ENCODE results near the gene DENND4A.

Gene DENND4A

DNA sequence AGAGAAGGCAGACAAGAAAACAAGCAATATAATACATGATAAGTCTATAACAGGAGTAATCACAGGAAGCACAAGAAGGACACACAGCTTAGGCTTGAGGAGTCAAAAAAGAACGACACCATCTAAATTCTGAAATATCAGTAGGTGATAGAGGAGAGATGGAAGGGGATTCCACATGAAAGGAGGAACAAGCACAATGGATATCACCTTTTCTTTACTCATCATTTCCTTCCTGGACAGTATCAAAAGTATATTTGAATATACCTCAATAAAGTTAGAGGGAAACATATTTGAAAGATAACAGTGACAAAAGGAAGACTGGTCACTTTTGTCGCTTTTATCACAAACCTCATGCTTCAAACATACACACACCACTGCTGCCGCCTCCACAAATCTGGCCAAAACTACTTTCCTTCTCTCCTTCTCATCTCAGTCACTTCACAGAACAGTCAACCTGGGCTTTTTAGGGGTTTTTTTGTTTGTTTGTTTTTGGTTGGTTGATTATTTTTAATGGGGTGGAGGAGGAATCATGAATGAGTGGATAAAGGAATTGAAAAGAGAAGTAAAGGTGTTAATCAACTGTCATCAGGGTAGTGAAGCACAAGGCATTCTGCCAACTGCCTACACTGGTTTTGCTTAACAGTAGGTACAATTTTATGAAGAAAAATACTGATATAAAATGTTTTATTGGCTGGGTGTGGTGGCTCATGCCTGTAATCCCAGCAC is 18.5 kb downstream of the DENND4A start (continued):
- TF ChIP-seq ZNF8 (CRISPR knock-in tag; IDR thresholded peaks at IDR 0.05) (no peak), CSDC2 (CRISPR knock-in tag; IDR thresholded peaks at IDR 0.05) (no peak), TOX (CRISPR knock-in tag; IDR thresholded peaks at IDR 0.05; ENCODE audit: borderline replicate concordance) (no peak)

- TF ChIP-seq, protein P1, sequence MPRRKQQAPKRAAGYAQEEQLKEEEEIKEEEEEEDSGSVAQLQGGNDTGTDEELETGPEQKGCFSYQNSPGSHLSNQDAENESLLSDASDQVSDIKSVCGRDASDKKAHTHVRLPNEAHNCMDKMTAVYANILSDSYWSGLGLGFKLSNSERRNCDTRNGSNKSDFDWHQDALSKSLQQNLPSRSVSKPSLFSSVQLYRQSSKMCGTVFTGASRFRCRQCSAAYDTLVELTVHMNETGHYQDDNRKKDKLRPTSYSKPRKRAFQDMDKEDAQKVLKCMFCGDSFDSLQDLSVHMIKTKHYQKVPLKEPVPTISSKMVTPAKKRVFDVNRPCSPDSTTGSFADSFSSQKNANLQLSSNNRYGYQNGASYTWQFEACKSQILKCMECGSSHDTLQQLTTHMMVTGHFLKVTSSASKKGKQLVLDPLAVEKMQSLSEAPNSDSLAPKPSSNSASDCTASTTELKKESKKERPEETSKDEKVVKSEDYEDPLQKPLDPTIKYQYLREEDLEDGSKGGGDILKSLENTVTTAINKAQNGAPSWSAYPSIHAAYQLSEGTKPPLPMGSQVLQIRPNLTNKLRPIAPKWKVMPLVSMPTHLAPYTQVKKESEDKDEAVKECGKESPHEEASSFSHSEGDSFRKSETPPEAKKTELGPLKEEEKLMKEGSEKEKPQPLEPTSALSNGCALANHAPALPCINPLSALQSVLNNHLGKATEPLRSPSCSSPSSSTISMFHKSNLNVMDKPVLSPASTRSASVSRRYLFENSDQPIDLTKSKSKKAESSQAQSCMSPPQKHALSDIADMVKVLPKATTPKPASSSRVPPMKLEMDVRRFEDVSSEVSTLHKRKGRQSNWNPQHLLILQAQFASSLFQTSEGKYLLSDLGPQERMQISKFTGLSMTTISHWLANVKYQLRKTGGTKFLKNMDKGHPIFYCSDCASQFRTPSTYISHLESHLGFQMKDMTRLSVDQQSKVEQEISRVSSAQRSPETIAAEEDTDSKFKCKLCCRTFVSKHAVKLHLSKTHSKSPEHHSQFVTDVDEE (CRISPR knock-in tag; IDR thresholded peaks at IDR 0.05), result no peak
- no peak for TF ChIP-seq BACH2 (CRISPR knock-in tag; IDR thresholded peaks at IDR 0.05; ENCODE audit: borderline replicate concordance)
- no peak for TF ChIP-seq CSRNP3 (CRISPR knock-in tag; IDR thresholded peaks at IDR 0.05)
- TF ChIP-seq RARB (CRISPR knock-in tag; IDR thresholded peaks at IDR 0.05), result no peak
- no peak for TF ChIP-seq ZFP3 (CRISPR knock-in tag; IDR thresholded peaks at IDR 0.05)
- TF ChIP-seq ZC3H10 (CRISPR knock-in tag; IDR thresholded peaks at IDR 0.05), result no peak
- TF ChIP-seq ZFP30 (CRISPR knock-in tag; IDR thresholded peaks at IDR 0.05), result no peak
- TF ChIP-seq SNAI2 (CRISPR knock-in tag; IDR thresholded peaks at IDR 0.05), result no peak
- no peak for TF ChIP-seq CSDC2 (CRISPR knock-in tag; IDR thresholded peaks at IDR 0.05)
- no peak for TF ChIP-seq ESRRG (CRISPR knock-in tag; IDR thresholded peaks at IDR 0.05)
- TF ChIP-seq ZNF8 (CRISPR knock-in tag; IDR thresholded peaks at IDR 0.05), result no peak
- no peak for TF ChIP-seq PPARA (CRISPR knock-in tag; IDR thresholded peaks at IDR 0.05; ENCODE audit: borderline replicate concordance)
- no peak for TF ChIP-seq POU6F1 (CRISPR knock-in tag; IDR thresholded peaks at IDR 0.05; ENCODE audit: borderline replicate concordance, low read depth)
- TF ChIP-seq GLIS3 (CRISPR knock-in tag; IDR thresholded peaks at IDR 0.05), result no peak
- no peak for TF ChIP-seq ZNF70 (CRISPR knock-in tag; IDR thresholded peaks at IDR 0.05)
- no peak for ATAC-seq
Observed at GRCh38 chr15:65772930-65773329, 19.2 kb downstream of the DENND4A start.

DNA sequence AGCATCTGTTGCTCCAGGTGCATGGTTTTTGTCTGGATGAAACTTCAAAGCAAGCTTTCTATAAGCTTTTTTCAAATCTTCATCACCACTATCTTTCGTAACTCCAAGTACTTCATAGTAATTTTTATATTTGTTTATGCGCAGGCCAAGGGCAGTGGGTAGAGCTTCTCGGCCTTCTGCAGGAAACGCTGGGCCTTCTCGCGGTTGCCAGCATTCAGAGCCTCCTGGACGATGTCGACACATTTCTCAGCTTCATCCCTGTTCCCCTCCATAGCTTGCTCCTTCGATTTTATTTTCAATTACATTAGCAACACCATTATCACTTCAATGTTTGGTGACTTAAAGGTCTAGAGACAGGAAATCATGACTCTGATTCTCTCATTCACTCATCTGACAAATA is 20.2 kb downstream of the DENND4A start:
- TF ChIP-seq ARNTL (CRISPR knock-in tag; IDR thresholded peaks at IDR 0.05; ENCODE audit: borderline replicate concordance, low read depth), result no peak

DNA sequence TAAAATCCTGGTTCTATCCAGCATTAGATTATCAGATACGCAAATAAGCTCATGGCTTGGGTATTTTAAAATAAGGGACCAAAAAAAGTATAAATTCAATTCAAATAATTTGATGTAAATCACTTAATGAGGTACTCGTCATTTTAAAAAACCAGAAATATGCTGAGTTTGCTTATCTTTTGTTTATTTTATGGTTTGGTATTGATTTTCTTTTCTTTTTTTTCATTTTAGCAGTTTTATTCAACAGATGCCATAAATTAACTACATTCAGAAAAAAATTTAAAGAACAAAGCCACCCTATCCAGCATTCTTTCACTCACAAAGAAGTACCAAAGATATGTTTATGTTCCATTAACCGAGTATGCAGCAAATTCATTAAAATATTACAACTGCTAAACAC is 22.6 kb downstream of the DENND4A start:
- ATAC-seq, result no peak
- TF ChIP-seq ZC3H10 (CRISPR knock-in tag; IDR thresholded peaks at IDR 0.05) (no peak), OSR1 (CRISPR knock-in tag; IDR thresholded peaks at IDR 0.05) (no peak), CSRNP3 (CRISPR knock-in tag; IDR thresholded peaks at IDR 0.05) (no peak), GLIS3 (CRISPR knock-in tag; IDR thresholded peaks at IDR 0.05) (no peak), PPARA (CRISPR knock-in tag; IDR thresholded peaks at IDR 0.05; ENCODE audit: borderline replicate concordance) (no peak), RARB (CRISPR knock-in tag; IDR thresholded peaks at IDR 0.05) (no peak)

More for the DNA sequence above, 20.2 kb downstream of the DENND4A start:
- no peak for ATAC-seq

DNA sequence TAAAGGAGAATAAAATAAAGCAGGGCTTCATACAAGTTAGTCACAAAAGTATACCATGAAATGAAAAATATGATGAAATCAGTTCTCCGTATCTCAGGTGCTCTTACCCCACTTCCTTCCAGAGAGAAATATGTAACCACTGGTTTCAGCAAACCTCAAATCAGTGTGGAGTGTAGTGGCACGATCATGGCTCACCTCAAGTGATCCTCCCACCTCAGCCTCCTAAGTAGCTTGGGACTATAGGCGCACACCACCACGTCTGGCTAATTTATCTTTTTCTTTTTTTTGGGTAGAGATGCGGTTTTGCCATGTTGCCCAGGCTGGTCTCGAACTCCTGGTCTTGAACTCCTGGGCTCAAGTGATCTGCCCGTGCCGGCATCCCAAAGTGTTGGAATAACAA is 24.2 kb downstream of the DENND4A start:
- no peak for ATAC-seq
- no peak for TF ChIP-seq PPARA (CRISPR knock-in tag; IDR thresholded peaks at IDR 0.05; ENCODE audit: borderline replicate concordance)
- no peak for TF ChIP-seq ZNF565 (CRISPR knock-in tag; conservative IDR thresholded peaks at IDR 0.05; ENCODE audit: low read depth)
- no peak for TF ChIP-seq GLIS3 (CRISPR knock-in tag; IDR thresholded peaks at IDR 0.05)
- no peak for TF ChIP-seq CSRNP3 (CRISPR knock-in tag; IDR thresholded peaks at IDR 0.05)
- TF ChIP-seq ZNF8 (CRISPR knock-in tag; IDR thresholded peaks at IDR 0.05), result no peak
- no peak for TF ChIP-seq SNAI2 (CRISPR knock-in tag; IDR thresholded peaks at IDR 0.05)
- TF ChIP-seq, protein P2, sequence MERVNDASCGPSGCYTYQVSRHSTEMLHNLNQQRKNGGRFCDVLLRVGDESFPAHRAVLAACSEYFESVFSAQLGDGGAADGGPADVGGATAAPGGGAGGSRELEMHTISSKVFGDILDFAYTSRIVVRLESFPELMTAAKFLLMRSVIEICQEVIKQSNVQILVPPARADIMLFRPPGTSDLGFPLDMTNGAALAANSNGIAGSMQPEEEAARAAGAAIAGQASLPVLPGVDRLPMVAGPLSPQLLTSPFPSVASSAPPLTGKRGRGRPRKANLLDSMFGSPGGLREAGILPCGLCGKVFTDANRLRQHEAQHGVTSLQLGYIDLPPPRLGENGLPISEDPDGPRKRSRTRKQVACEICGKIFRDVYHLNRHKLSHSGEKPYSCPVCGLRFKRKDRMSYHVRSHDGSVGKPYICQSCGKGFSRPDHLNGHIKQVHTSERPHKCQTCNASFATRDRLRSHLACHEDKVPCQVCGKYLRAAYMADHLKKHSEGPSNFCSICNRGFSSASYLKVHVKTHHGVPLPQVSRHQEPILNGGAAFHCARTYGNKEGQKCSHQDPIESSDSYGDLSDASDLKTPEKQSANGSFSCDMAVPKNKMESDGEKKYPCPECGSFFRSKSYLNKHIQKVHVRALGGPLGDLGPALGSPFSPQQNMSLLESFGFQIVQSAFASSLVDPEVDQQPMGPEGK (CRISPR knock-in tag; IDR thresholded peaks at IDR 0.05; ENCODE audit: borderline replicate concordance), result no peak
- TF ChIP-seq, protein P3, sequence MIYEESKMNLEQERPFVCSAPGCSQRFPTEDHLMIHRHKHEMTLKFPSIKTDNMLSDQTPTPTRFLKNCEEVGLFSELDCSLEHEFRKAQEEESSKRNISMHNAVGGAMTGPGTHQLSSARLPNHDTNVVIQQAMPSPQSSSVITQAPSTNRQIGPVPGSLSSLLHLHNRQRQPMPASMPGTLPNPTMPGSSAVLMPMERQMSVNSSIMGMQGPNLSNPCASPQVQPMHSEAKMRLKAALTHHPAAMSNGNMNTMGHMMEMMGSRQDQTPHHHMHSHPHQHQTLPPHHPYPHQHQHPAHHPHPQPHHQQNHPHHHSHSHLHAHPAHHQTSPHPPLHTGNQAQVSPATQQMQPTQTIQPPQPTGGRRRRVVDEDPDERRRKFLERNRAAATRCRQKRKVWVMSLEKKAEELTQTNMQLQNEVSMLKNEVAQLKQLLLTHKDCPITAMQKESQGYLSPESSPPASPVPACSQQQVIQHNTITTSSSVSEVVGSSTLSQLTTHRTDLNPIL (CRISPR knock-in tag; IDR thresholded peaks at IDR 0.05; ENCODE audit: low read depth), result no peak

Data from SK-N-SH treated with all-trans-retinoic acid at 6 μM for 48 hours (cell line).